Uterus (tissue), 4 donors: Measurements from ENCODE around the gene SYTL5. TPM values are rescaled to one million over a fixed set of nuclear protein-coding genes. Genes with fewer than 3 reads are reported as not detected.

ENCODE experiments used
- DNase-seq, 2 donors: peaks; one replicate each; pipeline ENCODE4 v3.0.0-alpha.2; 2019 to 2020
- H3K27ac ChIP-seq, 2 donors: fragments of 200-600 bp; sonication (generic); 1 replicate in 1 of 2; 2 replicates in 1 of 2; pipeline ENCODE4 v1.5.1; 2016 to 2018
- H3K27me3 ChIP-seq, 2 donors: fragments of 200-600 bp; sonication (generic); one replicate each; pipeline ENCODE4 v1.5.1; 2018 to 2019; ENCODE audit warnings: control low read depth in 1 of 2
- H3K36me3 ChIP-seq, 2 donors: fragments of 200-600 bp; sonication (generic); one replicate each; pipeline ENCODE4 v1.5.1; 2019; ENCODE audit warnings: control low read depth in 1 of 2
- H3K4me1 ChIP-seq, 2 donors: fragments of 200-600 bp; sonication (generic); one replicate each; pipeline ENCODE4 v1.5.1; 2018 to 2019; ENCODE audit warnings: control low read depth in 1 of 2
- H3K4me3 ChIP-seq, 2 donors: fragments of 200-600 bp; sonication (generic); 1 replicate in 1 of 2; 2 replicates in 1 of 2; pipeline ENCODE4 v1.5.1; 2018 to 2019; ENCODE audit warnings: mild to moderate bottlenecking in 1 of 2
- H3K9me3 ChIP-seq, 2 donors: fragments of 200-600 bp; sonication (generic); one replicate each; pipeline ENCODE4 v1.5.1; 2019; ENCODE audit warnings: control low read depth in 1 of 2
- CTCF ChIP-seq, 4 experiments: fragments of 200-600 bp in 2 of 4; fragments of 450-650 bp in 2 of 4; sonication (generic) in 2 of 4; IDR thresholded peaks; one replicate each; pipeline ENCODE4 v1.5.1; 2016 to 2019; ENCODE audit warnings: antibody characterized with exemption in 4 of 4, mild to moderate bottlenecking in 2 of 4, moderate library complexity in 1 of 4
- POLR2A ChIP-seq, 2 donors: fragments of 450-650 bp; IDR thresholded peaks; one replicate each; pipeline ENCODE4 v1.6.1; 2016; ENCODE audit warnings: antibody characterized with exemption in 2 of 2, mild to moderate bottlenecking in 1 of 2, moderate library complexity in 1 of 2
- intact Hi-C: fragments of 100-400 bp; cut with DNase I; formaldehyde crosslinking; loops from one replicate; pipeline ENCODE4 v1.15.1; 2023; ENCODE audit warnings: low total_unique reads
- total RNA-seq, 4 donors: library from RNA; depleted of rRNA in 3 of 4; stranded (reverse); fragments of >200 nt in 3 of 4; gene quantifications; one replicate each; pipeline versions ENCODE4 v1.1.0 to v1.2.4, GENCODE V29; 2014 to 2023
- donor health status: DM: yes; HTN: yes; CAD: no.

The SYTL5 gene
- total RNA-seq, 4 donors from 2014 or later: under 0.01 to 3.1 (median 1.6) TPM

- TF ChIP-seq POLR2A (IDR thresholded peaks at IDR 0.05): no peak
- no peak for TF ChIP-seq CTCF (IDR thresholded peaks at IDR 0.05)
- no peaks in the 10 kb centered on the region for H3K27me3 ChIP-seq
- peak overlapping the region; percentile 34 to 37 for H3K27ac ChIP-seq
- no peaks in the 10 kb centered on the region for H3K9me3 ChIP-seq
- DNase-seq: peak in 1 of 2 donors; percentile 20
- H3K4me3 ChIP-seq: no peak overlapping the region
- intact Hi-C loops: no loop called here
- no peaks in the 10 kb centered on the region for H3K4me1 ChIP-seq
- H3K36me3 ChIP-seq: no peaks in the 10 kb centered on the region
Measured at GRCh38 chrX:38055170-38055847, 49.0 kb downstream of the SYTL5 start.

DNA sequence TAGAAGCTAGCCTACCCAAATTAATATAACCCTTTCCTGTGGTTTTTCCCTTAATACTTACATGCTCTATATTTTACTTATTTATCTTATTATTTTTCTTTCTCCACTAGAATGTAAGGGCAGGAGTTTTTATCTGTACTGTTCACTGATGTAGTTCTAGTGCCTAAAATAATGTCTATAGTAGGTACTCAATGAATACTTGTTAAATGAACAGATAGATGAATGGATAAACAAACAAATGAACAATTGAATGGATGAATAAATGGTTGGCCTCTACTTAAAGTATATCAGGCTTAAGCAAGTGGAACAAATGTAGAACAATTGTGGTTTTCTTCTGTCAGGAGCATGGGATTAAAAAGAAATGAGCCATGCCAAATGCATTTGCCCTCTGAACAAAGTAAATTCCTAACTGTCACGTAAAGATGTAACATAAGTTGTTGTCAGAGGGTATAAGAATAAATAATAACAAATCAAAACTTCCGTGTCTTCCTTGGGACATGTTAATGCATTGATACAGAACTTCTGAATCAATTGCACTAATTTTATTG, 54.1 kb downstream of the SYTL5 start:
- Histone ChIP-seq H3K36me3 (no peaks in the 10 kb centered on the region), H3K9me3 (no peaks in the 10 kb centered on the region), H3K27me3 (peaks cover 0 to 6% of the 10 kb centered on the region in 2 donors), H3K4me3 (no peak overlapping the region), H3K27ac (no peak overlapping the region), H3K4me1 (no peaks in the 10 kb centered on the region)
- TF ChIP-seq POLR2A (IDR thresholded peaks at IDR 0.05): no peak
- no peak for TF ChIP-seq CTCF (IDR thresholded peaks at IDR 0.05)
- no peak for DNase-seq
- intact Hi-C loops: no loop called here

- Histone ChIP-seq H3K36me3 (no peaks in the 10 kb centered on the region), H3K4me1 (no peaks in the 10 kb centered on the region), H3K27ac (no peak overlapping the region), H3K4me3 (no peak overlapping the region), H3K9me3 (no peaks in the 10 kb centered on the region), H3K27me3 (peaks cover 0 to 6% of the 10 kb centered on the region in 2 donors)
- DNase-seq: no peak
- intact Hi-C loops: no loop called here
- TF ChIP-seq CTCF (IDR thresholded peaks at IDR 0.05) (no peak), POLR2A (IDR thresholded peaks at IDR 0.05) (no peak)
Measured at GRCh38 chrX:38061335-38061734, 55.0 kb downstream of the SYTL5 start.

GRCh38 chrX:38066934-38067333, 60.6 kb downstream of the SYTL5 start:
- Histone ChIP-seq H3K9me3 (no peaks in the 10 kb centered on the region), H3K4me1 (no peaks in the 10 kb centered on the region), H3K36me3 (no peaks in the 10 kb centered on the region), H3K27me3 (peaks cover 0 to 6% of the 10 kb centered on the region in 2 donors), H3K27ac (no peak overlapping the region), H3K4me3 (no peak overlapping the region)
- intact Hi-C loops: no loop called here
- no peak for DNase-seq
- no peak for TF ChIP-seq CTCF (IDR thresholded peaks at IDR 0.05)

DNA sequence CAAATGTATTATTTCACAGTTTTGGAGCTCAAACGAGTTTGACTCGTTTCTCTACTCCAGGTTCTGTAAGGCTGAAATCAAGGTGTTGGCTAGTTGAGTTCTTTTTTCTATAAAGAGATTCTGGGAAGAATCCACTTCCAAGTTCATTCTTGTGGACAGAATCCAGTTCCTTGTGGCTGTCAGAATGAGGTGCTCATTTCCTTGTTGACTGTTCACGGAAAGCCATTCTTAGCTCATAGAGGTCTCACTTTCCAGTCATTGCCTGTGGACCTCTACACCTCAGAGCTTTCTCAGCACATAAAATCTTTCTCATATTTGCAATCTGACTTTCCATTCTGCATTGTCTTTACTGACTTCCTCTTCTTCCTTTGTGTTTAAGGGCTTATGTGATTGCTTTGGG, 62.9 kb downstream of the SYTL5 start:
- TF ChIP-seq CTCF (IDR thresholded peaks at IDR 0.05): no peak
- Histone ChIP-seq H3K27me3 (peaks cover 0 to 6% of the 10 kb centered on the region in 2 donors), H3K4me3 (no peak overlapping the region), H3K27ac (no peak overlapping the region), H3K4me1 (no peaks in the 10 kb centered on the region), H3K9me3 (no peaks in the 10 kb centered on the region), H3K36me3 (no peaks in the 10 kb centered on the region)
- intact Hi-C loops: no loop called here
- DNase-seq: no peak
